ENCODE data around the gene ARHGEF11.

DNA sequence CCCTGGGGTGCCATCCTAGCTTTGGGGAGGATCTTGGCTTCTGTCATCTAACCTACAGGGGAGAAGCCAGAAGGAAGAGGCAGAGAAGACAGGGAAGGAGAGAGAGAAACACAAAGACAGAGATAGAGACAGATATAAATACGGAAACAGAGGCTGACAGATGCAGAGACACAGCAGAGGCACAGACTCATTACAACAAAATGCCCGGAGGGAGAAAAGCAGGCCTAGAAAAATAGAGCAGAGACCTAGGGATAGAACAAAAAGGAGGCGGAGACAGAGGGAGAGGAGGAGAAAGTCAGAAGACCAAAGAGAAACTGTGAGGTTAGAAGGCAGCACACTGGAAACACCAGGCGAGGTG, 150.1 kb downstream of the ARHGEF11 start:
- TF ChIP-seq, protein P1, sequence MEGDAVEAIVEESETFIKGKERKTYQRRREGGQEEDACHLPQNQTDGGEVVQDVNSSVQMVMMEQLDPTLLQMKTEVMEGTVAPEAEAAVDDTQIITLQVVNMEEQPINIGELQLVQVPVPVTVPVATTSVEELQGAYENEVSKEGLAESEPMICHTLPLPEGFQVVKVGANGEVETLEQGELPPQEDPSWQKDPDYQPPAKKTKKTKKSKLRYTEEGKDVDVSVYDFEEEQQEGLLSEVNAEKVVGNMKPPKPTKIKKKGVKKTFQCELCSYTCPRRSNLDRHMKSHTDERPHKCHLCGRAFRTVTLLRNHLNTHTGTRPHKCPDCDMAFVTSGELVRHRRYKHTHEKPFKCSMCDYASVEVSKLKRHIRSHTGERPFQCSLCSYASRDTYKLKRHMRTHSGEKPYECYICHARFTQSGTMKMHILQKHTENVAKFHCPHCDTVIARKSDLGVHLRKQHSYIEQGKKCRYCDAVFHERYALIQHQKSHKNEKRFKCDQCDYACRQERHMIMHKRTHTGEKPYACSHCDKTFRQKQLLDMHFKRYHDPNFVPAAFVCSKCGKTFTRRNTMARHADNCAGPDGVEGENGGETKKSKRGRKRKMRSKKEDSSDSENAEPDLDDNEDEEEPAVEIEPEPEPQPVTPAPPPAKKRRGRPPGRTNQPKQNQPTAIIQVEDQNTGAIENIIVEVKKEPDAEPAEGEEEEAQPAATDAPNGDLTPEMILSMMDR (conservative IDR thresholded peaks at IDR 0.05; ENCODE audit: low read depth, low read length): no peak
- TF ChIP-seq EZH2 (IDR thresholded peaks at IDR 0.05; ENCODE audit: borderline replicate concordance, low read depth, low read length, poor library complexity, severe bottlenecking): no peak
